OCI-LY7 (cell line): ENCODE results near the gene KLF11. TPM values are rescaled to one million over a fixed set of nuclear protein-coding genes. Genes with fewer than 3 reads are reported as not detected.
A peak's percentile ranks its signal among the peaks of the same experiment; 100 is the strongest.

Experiments used
- BruUV-seq: library from RNA; stranded (reverse); fragments of 400-500 nt; replicated peaks from 2 replicates; lab custom pipeline; 2021; lab: Mats Ljungman, UMichigan
- CTCF ChIA-PET: fragments of 300-600 bp; sonication (Branson Sonifier 250); formaldehyde crosslinking; loops from one replicate; lab custom pipeline; 2022; ENCODE audit warnings: antibody characterized with exemption; ENCODE audit not compliant: unreplicated experiment; lab: Charles Lee
- POLR2A ChIA-PET: fragments of 300-600 bp; sonication (Branson Sonifier 250); formaldehyde crosslinking; loops from one replicate; lab custom pipeline; 2022; ENCODE audit warnings: antibody characterized with exemption; lab: Charles Lee
- DNase-seq: peaks from one replicate; pipeline ENCODE4 v3.0.0-alpha.2; 2015; ENCODE audit warnings: low spot score
- H2AFZ ChIP-seq: fragments of 200-600 bp; sonication (generic), shearing (Covaris generic); 2 replicates; pipeline ENCODE4 v1.6.1; 2014; ENCODE audit warnings: mild to moderate bottlenecking, antibody characterized with exemption, low read length, moderate library complexity
- H3K27ac ChIP-seq: fragments of 200-600 bp; sonication (generic); 2 replicates; pipeline ENCODE4 v1.5.1; 2014; ENCODE audit warnings: mixed run types, low read depth, mild to moderate bottlenecking, moderate library complexity, low read length, inconsistent platforms; ENCODE audit not compliant: poor library complexity, severe bottlenecking
- H3K36me3 ChIP-seq: fragments of 200-600 bp; sonication (generic); 2 replicates; pipeline ENCODE4 v1.6.1; 2014; ENCODE audit warnings: mild to moderate bottlenecking, antibody characterized with exemption, low read length, moderate library complexity, mixed read lengths; ENCODE audit not compliant: insufficient read depth
- H3K4me1 ChIP-seq: fragments of 200-600 bp; sonication (generic); 2 replicates; pipeline ENCODE4 v1.5.1; 2014; ENCODE audit warnings: mild to moderate bottlenecking, low read length; ENCODE audit not compliant: insufficient read depth, poor library complexity, severe bottlenecking
- H3K4me2 ChIP-seq: fragments of 200-600 bp; sonication (generic); 2 replicates; pipeline ENCODE4 v1.6.1; 2014; ENCODE audit warnings: mild to moderate bottlenecking, low read length
- H3K4me3 ChIP-seq: fragments of 200-600 bp; sonication (generic); 2 replicates; pipeline ENCODE4 v1.5.1; 2014; ENCODE audit warnings: mild to moderate bottlenecking, low read depth, low read length; ENCODE audit not compliant: poor library complexity, severe bottlenecking
- H3K79me2 ChIP-seq: fragments of 200-600 bp; sonication (generic); 2 replicates; pipeline ENCODE4 v1.6.1; 2016; ENCODE audit warnings: low read depth, mild to moderate bottlenecking, low read length, moderate library complexity, mixed read lengths; ENCODE audit not compliant: insufficient read depth
- H3K9me2 ChIP-seq: fragments of 200-600 bp; sonication (generic); 2 replicates; pipeline ENCODE4 v1.6.1; 2016; ENCODE audit warnings: mild to moderate bottlenecking, low read length, mixed read lengths; ENCODE audit not compliant: insufficient read depth
- H3K9me3 ChIP-seq: fragments of 200-600 bp; sonication (generic); 2 replicates; pipeline ENCODE4 v1.6.1; 2014; ENCODE audit warnings: mild to moderate bottlenecking, mixed run types, low read length, mixed read lengths
- H4K20me1 ChIP-seq: fragments of 200-600 bp; sonication (generic); 2 replicates; pipeline ENCODE4 v1.6.1; 2014; ENCODE audit warnings: mild to moderate bottlenecking, antibody characterized with exemption, low read length, moderate library complexity, mixed read lengths; ENCODE audit not compliant: insufficient read depth
- CTCF ChIP-seq: fragments of 200-600 bp; sonication (generic); conservative IDR thresholded peaks from 2 replicates; pipeline ENCODE4 v1.5.1; 2014; ENCODE audit warnings: mild to moderate bottlenecking, antibody characterized with exemption, low read length, moderate library complexity, mixed read lengths
- EZH2phosphoT487 ChIP-seq: fragments of 200-600 bp; sonication (generic); IDR thresholded peaks from 2 replicates; pipeline ENCODE4 v1.6.1; 2018; ENCODE audit warnings: low read depth, borderline replicate concordance, mild to moderate bottlenecking, mixed run types, antibody characterized with exemption, low read length, moderate library complexity, mixed read lengths
- intact Hi-C: fragments of 100-400 bp; cut with micrococcal nuclease; formaldehyde crosslinking; loops from one replicate; pipeline ENCODE4 v1.10.0; 2022; ENCODE audit not compliant: unreplicated experiment
- total RNA-seq, 2 experiments: library from RNA; depleted of rRNA in 1 of 2; stranded (reverse); fragments of >200 nt in 1 of 2; shearing (Covaris generic) in 1 of 2; gene quantifications; 2 replicates each; pipeline ENCODE4 v1.2.3, GENCODE V29; 2014 to 2022

Gene KLF11
- total RNA-seq, 2 experiments from 2014 or later = 6.5 to 14.9 TPM

GRCh38 chr2:10042301-10043161, 819 bp upstream of the KLF11 start:
- no TSS peak for BruUV-seq
- TF ChIP-seq EZH2phosphoT487 = no peak
- no peak for TF ChIP-seq CTCF
- H3K4me3 ChIP-seq = no peak overlapping the region
- no peaks in the 10 kb centered on the region; the same call in 1 of the 2 replicates for H3K79me2 ChIP-seq
- POLR2A ChIA-PET = no interaction called here
- intact Hi-C loops = loop anchor here (5.0 to 10.0 kb wide), 3 partner anchors 402 to 488 kb away; partner anchors contain the start of genes ADAM17, ODC1 and YWHAQ
- H3K9me3 ChIP-seq = no peaks in the 10 kb centered on the region
- H2AFZ ChIP-seq = no peak overlapping the region
- H3K4me1 ChIP-seq = peaks cover 8% of the 10 kb centered on the region
- no peak for DNase-seq
- H3K4me2 ChIP-seq = peak overlapping the region; percentile 29; the same call in 1 of the 2 replicates
- H4K20me1 ChIP-seq = no peaks in the 10 kb centered on the region
- no peak overlapping the region for H3K27ac ChIP-seq
- CTCF ChIA-PET = no interaction called here
- no peaks in the 10 kb centered on the region for H3K36me3 ChIP-seq
- no peaks in the 10 kb centered on the region for H3K9me2 ChIP-seq

GRCh38 chr2:10043906-10044601, 704 bp downstream of the KLF11 start:
- H4K20me1 ChIP-seq = no peaks in the 10 kb centered on the region
- H3K79me2 ChIP-seq = no peaks in the 10 kb centered on the region; the same call in 1 of the 2 replicates
- BruUV-seq = no TSS peak
- POLR2A ChIA-PET = interaction anchor here (0.6 to 1.0 kb wide), 3 partner anchors 13 to 250 kb away, joined by 3 to 10 read pairs (median 5); no protein-coding TSS in a partner anchor
- H3K36me3 ChIP-seq = 0 out of 2 replicates have a peak, but pooled peaks cover 7% of the 10 kb centered on the region
- peaks cover 8% of the 10 kb centered on the region for H3K4me1 ChIP-seq
- H3K27ac ChIP-seq = peak overlapping the region; percentile 59
- H3K4me3 ChIP-seq = peak overlapping the region; percentile 64
- no peak overlapping the region; the same call in 1 of the 2 replicates for H2AFZ ChIP-seq
- intact Hi-C loops = loop anchor here (1.0 to 10.0 kb wide), 5 partner anchors 76 to 489 kb away; partner anchors contain the start of genes ADAM17, GRHL1, ODC1 and YWHAQ
- no peak for TF ChIP-seq EZH2phosphoT487
- no peak for TF ChIP-seq CTCF
- H3K9me2 ChIP-seq = no peaks in the 10 kb centered on the region
- H3K4me2 ChIP-seq = peak overlapping the region; percentile 55
- peak; percentile 93 for DNase-seq
- CTCF ChIA-PET = interaction anchor here (1.0 kb wide), 1 partner anchor 58 kb away, joined by 3 read pairs; no protein-coding TSS in a partner anchor
- no peaks in the 10 kb centered on the region for H3K9me3 ChIP-seq
